GM18868 (cell line): Measurements from ENCODE around the gene GAD1.

Experiments
- ATAC-seq: cut with Tn5 transposase; IDR thresholded peaks from one replicate; pipeline ENCODE4 v1.9.1; 2021; ENCODE audit warnings: mild to moderate bottlenecking, moderate library complexity; ENCODE audit not compliant: unreplicated experiment

GAD1 gene

DNA sequence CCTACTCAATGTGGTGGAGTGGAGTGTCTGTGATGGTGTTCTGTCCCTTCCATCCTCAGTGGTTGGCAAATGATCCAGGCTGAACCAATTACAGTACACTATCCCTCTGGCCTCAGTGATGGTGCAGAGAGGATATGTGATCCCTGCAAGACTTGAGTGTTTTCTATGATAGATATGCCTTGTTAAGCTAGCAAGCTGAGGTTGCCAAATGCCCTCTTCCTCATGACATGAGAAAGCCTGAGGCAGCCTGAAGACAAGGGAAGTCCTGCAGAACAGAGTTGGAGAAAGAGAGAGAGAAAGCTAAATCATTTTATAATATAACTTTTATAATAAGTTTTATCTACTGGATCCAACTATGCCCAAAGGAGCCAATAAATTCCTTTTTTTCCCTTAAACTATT lies 70.8 kb downstream of the GAD1 start:
- no peak for ATAC-seq

DNA sequence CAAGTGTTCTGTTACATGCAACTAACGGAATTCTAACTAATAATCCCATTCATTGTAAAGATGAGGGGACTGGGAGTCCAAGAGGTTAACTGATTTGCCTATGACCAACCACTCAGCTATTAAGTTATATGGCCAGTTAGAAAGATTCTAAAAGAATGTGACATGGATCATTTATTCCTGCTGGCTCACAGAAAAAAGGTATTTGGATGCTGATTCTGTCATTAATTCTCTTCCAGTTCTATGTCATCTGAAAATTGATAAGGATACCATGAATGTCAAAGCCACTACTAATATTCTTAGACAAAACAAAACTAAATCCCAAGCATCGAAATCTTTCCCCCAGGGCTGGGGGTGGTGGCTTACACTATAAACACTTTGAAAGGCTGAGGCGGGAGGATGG lies 71.2 kb downstream of the GAD1 start:
- ATAC-seq, result no peak

DNA sequence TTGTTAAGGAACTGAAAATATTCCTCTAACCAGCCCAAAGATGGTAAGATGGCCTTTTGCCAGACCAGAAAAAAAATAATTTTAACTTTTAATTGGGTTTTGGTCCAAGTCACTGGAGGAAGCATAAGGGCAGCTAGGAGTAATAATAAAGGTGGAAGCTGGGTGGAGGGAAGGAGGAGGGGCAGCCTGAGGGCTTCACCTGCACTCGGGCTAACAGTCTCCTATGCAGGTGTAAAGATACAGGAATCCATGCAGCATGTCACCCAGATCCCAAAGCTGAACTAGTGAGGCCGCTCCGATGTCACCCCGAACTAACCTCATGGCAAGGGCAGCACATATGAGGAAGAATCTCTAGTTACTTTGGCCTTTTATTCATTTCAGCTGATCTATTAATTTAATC lies 75.2 kb downstream of the GAD1 start:
- ATAC-seq, result no peak

DNA sequence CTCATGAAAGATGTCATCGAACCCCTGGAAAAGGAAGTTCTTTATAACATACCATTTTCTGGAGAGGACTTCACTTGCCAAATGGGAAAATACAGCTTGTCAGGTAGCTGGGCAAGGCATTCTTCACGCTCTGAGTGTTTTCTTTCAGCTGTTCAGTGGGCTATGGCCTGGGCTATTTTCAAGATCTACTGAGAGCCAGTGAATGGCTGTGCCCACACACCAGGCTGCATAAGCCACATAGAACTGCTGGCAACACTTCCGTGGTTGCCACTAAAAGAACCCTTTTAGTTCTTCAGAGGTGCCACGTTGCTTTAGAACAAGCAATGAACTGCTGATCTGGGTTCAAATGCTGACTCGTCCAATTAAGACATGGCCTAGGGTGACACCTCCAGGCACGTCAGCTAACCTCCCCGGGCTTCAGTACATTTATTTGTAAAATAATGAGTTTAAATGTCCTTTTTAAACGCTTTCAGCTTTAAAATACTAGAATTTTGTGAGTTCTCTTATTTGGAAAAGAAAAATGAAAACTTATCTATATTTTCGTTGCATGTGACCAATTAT lies 75.8 kb downstream of the GAD1 start:
- ATAC-seq, result no peak

DNA sequence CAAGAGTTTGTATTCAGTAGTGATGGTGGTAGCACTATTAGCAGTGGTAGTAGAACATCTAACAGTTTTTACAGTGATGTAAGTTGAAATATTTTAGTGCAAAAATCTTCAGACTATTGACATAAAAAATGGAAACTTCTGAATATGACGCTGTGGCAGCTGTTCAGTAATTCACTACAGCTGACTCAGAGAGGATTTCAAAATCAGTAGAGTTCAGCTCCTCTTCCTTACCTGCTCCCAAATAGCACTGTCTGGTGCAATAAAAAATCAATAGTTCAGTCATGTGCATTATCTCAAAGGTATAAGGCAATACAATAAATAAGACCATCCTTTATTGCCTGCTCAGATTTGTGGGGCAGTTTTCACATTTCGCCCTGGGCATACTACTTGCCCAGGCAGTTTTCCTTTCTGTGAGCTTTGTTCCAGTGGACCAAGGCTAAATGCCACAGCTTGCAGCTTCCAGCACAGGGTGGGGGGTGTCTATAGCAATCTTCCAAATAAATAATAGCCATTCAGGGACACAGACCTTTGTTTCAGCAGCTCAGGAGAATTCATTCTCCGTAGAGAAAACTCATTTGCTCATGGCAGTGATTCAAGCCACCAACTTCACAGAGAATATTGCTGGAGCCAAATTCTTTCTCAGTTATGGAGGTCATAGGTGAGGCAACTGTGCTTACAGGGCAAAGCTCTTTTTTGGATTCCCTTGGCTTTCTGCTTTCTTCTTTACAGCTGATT lies 78.5 kb downstream of the GAD1 start:
- no peak for ATAC-seq

DNA sequence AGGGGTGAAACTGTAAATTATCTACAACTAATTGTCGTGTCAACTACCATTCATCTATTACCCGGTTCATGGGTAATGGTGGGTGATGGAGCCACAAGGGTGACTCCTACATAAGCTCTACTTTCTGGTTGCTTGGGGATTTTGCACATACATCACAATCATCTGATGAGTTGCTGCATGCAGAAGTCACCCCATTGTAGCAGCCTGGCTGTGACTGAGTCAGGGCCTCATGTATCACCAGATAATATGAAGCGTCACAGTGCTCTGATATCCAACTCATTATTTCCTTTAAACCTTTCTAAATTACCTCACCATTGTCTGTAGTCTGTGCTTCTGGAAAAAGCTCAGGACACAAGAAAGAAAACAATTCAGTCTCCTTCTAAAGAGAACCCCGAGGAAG lies 79.9 kb downstream of the GAD1 start:
- no peak for ATAC-seq

DNA sequence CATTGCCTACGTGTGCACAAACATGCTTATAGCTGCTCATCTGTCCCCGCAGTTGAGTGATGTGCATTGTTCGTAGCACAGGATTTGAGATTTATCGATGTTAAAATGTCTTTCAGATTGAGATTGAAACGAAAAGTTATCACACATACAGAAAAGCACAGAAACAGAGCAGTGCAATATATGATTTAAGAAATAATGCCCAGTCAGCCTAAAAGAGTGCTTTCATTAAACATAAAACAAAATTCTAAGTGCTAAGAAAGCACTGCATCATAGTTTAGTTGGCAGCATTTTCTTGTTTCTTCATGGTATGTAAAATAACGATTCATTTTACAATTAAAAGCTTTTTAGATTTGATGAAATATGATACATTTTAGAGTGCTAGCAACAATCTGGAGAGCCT lies 80.4 kb downstream of the GAD1 start:
- ATAC-seq, result no peak

DNA sequence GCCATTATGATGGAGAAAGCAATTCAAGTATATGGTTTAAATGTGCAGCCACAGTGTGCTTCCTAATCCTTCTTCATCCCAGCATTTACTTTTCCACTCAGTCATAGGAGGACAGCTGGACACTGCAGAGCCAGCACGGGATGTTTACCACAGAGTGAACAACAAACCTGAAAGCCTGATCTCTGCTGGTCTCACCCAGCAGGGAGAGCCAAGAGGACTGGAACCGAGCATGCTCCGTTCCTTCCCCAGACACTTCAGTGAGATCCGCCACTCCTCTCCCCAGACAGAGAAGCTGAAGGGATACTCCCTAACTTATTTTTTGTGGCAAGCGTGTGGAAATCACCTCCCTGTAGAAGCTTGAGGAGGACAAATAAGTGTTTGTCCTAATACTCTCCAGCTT lies 89.2 kb downstream of the GAD1 start:
- ATAC-seq, result no peak
